ENCODE results near the gene STOML1.

The STOML1 gene

DNA sequence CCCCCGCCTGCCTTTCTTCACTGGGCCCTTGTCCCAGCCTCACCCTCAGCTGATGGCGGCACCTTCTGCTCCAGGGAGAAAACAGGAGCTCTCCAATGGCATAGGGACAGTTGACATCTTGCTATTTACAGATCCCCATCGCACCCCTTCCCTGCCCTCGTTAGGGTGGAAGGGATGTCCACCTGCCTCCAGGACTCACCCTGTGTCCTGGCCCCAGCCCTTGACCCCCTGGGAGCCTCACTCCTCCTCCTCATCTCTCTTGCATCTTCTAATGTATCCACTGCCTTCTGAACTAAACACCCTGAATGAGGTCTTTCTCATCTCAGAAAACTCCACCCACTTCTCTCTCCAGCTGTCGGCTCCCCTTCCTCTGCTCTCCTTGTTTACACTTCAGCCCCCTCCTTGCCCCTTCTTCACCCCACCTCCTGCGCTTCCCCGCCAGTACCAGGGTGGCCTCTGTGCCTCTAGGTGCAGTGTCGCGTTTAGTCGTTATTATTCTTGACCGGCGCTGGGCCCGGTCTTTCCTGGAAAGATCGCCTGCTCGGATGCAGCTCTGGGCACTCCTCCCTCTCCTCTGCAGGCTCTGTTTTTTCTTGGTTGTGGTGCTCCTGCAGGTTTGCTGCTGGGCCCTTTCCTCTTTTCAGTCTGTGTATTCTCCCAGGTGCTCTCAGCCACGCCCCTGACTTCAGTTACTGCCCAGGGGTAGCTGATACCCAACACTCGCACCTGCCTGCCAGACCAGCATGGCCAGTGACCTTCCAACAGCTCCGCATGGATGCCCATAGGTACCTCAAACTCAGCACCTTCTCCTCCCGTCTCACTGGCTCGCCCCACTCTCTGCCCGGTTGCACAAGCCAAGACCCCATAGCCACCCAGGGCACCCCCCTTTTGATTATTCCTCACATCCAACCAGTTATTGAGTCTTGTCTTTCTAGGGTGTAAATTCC lies 45.3 kb upstream of the STOML1 start:
- DNase-seq, result no peak
- 94% methylated on average over 19 of the region's 21 CpGs for WGBS (ENCODE audit: insufficient coverage)
- Histone ChIP-seq H3K9me3 (ENCODE audit: control extremely low read depth in 1 of 5, control insufficient read depth in 4 of 5, insufficient read depth in 2 of 5, low read depth in 1 of 5, low read length in 4 of 5) (no peaks in the 10 kb centered on the region), H3K4me3 (ENCODE audit: control insufficient read depth in 1 of 7, extremely low read depth in 1 of 7, insufficient read depth in 4 of 7, low read depth in 2 of 7, low read length in 6 of 7) (no peak overlapping the region), H3K36me3 (ENCODE audit: control insufficient read depth in 4 of 4, insufficient read depth in 4 of 4, low read length in 3 of 4) (peaks cover 6 to 79% (median 54%) of the 10 kb centered on the region in 4 experiments), H3K4me1 (ENCODE audit: control extremely low read depth in 1 of 4, control insufficient read depth in 4 of 4, insufficient read depth in 4 of 4, low read length in 3 of 4) (peaks cover 0 to 33% (median 10%) of the 10 kb centered on the region in 4 experiments), H3K27me3 (replicated peaks in 2 of 5; ENCODE audit: control insufficient read depth in 4 of 5, insufficient read depth in 5 of 5, low read length in 4 of 5) (no peaks in the 10 kb centered on the region), H3K27ac (ENCODE audit: insufficient read depth in 1 of 2, low read depth in 1 of 2, low read length in 2 of 2, poor library complexity in 1 of 2, severe bottlenecking in 2 of 2) (no peak overlapping the region)
- ChIA-PET POLR2A (interaction anchor here (0.6 kb wide), 1 partner anchor 33 kb away, joined by 3 read pairs; no protein-coding TSS in a partner anchor), CTCF (interaction anchor here (0.6 to 6.3 kb wide), 15 partner anchors 8 to 285 kb away, joined by 3 to 59 read pairs (median 4); no protein-coding TSS in a partner anchor)

GRCh38 chr15:74036271-74037170 lies 44.4 kb upstream of the STOML1 start:
- H3K27me3 ChIP-seq (replicated peaks in 2 of 5; ENCODE audit: control insufficient read depth in 4 of 5, insufficient read depth in 5 of 5, low read length in 4 of 5), result no peaks in the 10 kb centered on the region
- POLR2A ChIA-PET, result no interaction called here
- H3K27ac ChIP-seq (ENCODE audit: insufficient read depth in 1 of 2, low read depth in 1 of 2, low read length in 2 of 2, poor library complexity in 1 of 2, severe bottlenecking in 2 of 2), result no peak overlapping the region
- peaks cover 0 to 34% (median 15%) of the 10 kb centered on the region in 4 experiments for H3K4me1 ChIP-seq (ENCODE audit: control extremely low read depth in 1 of 4, control insufficient read depth in 4 of 4, insufficient read depth in 4 of 4, low read length in 3 of 4)
- H3K9me3 ChIP-seq (ENCODE audit: control extremely low read depth in 1 of 5, control insufficient read depth in 4 of 5, insufficient read depth in 2 of 5, low read depth in 1 of 5, low read length in 4 of 5), result no peaks in the 10 kb centered on the region
- CTCF ChIA-PET, result interaction anchor here (0.6 to 6.3 kb wide), 15 partner anchors 9 to 286 kb away, joined by 3 to 59 read pairs (median 5); partner anchors contain the start of gene PML
- H3K4me3 ChIP-seq (ENCODE audit: control insufficient read depth in 1 of 7, extremely low read depth in 1 of 7, insufficient read depth in 4 of 7, low read depth in 2 of 7, low read length in 6 of 7), result no peak overlapping the region
- WGBS (ENCODE audit: insufficient coverage), result 97% methylated on average over 21 of the region's 21 CpGs
- peak in 1 of 3 donors; percentile 17 for DNase-seq
- peaks cover 6 to 78% (median 52%) of the 10 kb centered on the region in 4 experiments for H3K36me3 ChIP-seq (ENCODE audit: control insufficient read depth in 4 of 4, insufficient read depth in 4 of 4, low read length in 3 of 4)

DNA sequence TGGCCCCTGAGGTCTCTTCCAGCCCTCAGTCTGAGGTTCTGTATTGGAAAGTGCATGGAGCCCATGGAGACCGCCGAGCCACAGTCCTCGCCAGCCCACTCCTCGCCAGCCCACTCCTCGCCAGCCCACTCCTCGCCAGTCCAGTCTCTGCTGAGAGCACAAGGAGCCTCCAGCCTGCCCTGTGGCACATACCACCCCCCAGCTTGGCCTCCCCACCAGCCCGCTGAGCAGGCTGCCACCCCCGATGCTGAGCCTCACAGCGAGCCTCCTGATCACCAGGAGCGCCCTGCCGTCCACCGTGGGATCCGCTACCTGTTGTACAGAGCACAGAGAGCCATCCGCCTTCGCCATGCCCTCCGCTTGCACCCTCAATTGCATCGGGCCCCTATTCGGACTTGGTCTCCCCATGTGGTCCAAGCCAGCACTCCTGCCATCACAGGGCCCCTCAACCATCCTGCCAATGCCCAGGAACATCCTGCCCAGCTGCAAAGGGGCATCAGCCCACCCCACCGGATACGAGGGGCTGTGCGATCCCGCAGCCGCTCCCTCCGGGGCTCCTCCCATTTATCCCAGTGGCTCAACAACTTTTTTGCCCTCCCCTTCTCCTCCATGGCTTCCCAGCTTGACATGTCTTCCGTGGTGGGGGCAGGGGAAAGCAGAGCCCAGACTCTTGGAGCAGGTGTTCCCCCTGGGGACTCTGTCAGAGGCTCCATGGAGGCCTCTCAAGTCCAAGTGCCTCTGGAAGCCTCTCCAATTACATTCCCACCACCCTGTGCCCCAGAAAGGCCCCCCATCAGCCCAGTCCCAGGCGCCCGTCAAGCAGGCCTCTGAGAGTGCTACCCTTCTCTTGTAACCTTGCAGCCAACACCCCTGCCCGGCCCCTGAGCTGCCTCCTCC lies 43.3 kb upstream of the STOML1 start:
- CTCF ChIA-PET, result interaction anchor here (0.9 to 6.3 kb wide), 10 partner anchors 8 to 84 kb away, joined by 3 to 59 read pairs (median 6); partner anchors contain the start of gene PML
- 97% methylated on average over 21 of the region's 28 CpGs for WGBS (ENCODE audit: insufficient coverage)
- peaks cover 6 to 73% (median 50%) of the 10 kb centered on the region in 4 experiments for H3K36me3 ChIP-seq (ENCODE audit: control insufficient read depth in 4 of 4, insufficient read depth in 4 of 4, low read length in 3 of 4)
- H3K27ac ChIP-seq (ENCODE audit: insufficient read depth in 1 of 2, low read depth in 1 of 2, low read length in 2 of 2, poor library complexity in 1 of 2, severe bottlenecking in 2 of 2), result no peak overlapping the region
- peaks cover 0 to 34% (median 15%) of the 10 kb centered on the region in 4 experiments for H3K4me1 ChIP-seq (ENCODE audit: control extremely low read depth in 1 of 4, control insufficient read depth in 4 of 4, insufficient read depth in 4 of 4, low read length in 3 of 4)
- no peak for DNase-seq
- H3K4me3 ChIP-seq (ENCODE audit: control insufficient read depth in 1 of 7, extremely low read depth in 1 of 7, insufficient read depth in 4 of 7, low read depth in 2 of 7, low read length in 6 of 7), result no peak overlapping the region
- H3K9me3 ChIP-seq (ENCODE audit: control extremely low read depth in 1 of 5, control insufficient read depth in 4 of 5, insufficient read depth in 2 of 5, low read depth in 1 of 5, low read length in 4 of 5), result no peaks in the 10 kb centered on the region
- POLR2A ChIA-PET, result no interaction called here
- H3K27me3 ChIP-seq (replicated peaks in 2 of 5; ENCODE audit: control insufficient read depth in 4 of 5, insufficient read depth in 5 of 5, low read length in 4 of 5), result no peaks in the 10 kb centered on the region

DNA sequence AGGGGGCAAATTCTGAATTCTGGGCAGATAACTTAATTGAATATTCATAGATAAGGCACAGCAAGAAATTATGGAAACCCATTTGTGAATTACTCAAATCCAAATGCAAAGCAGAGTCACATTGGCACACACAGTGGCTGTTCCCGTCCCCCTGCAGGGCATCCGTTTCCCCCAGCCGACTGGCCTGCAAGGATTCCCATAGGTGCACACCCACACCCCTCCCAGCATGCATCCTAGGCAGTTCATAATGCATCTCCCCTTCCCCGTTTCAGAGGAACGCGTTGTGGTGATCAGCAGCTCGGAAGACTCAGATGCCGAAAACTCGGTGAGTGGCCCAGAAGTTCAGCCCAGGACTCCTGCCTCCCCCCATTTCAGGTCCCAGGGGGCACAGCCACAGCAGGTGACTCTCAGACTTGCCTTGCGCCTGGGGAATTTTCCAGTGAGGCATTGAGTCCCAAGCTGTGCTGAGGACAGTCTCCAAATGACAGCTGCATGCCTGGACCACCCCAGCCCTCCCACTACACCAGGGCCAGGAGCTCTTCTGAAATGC lies 42.2 kb upstream of the STOML1 start:
- Histone ChIP-seq H3K27ac (ENCODE audit: insufficient read depth in 1 of 2, low read depth in 1 of 2, low read length in 2 of 2, poor library complexity in 1 of 2, severe bottlenecking in 2 of 2) (no peak overlapping the region), H3K4me3 (ENCODE audit: control insufficient read depth in 1 of 7, extremely low read depth in 1 of 7, insufficient read depth in 4 of 7, low read depth in 2 of 7, low read length in 6 of 7) (no peak overlapping the region), H3K9me3 (ENCODE audit: control extremely low read depth in 1 of 5, control insufficient read depth in 4 of 5, insufficient read depth in 2 of 5, low read depth in 1 of 5, low read length in 4 of 5) (no peaks in the 10 kb centered on the region), H3K27me3 (replicated peaks in 2 of 5; ENCODE audit: control insufficient read depth in 4 of 5, insufficient read depth in 5 of 5, low read length in 4 of 5) (no peaks in the 10 kb centered on the region), H3K4me1 (ENCODE audit: control extremely low read depth in 1 of 4, control insufficient read depth in 4 of 4, insufficient read depth in 4 of 4, low read length in 3 of 4) (peaks cover 0 to 34% (median 15%) of the 10 kb centered on the region in 4 experiments), H3K36me3 (ENCODE audit: control insufficient read depth in 4 of 4, insufficient read depth in 4 of 4, low read length in 3 of 4) (peaks cover 6 to 79% (median 53%) of the 10 kb centered on the region in 4 experiments)
- POLR2A ChIA-PET, result no interaction called here
- CTCF ChIA-PET, result interaction anchor here (0.7 to 1.8 kb wide), 5 partner anchors 9 to 83 kb away, joined by 3 to 5 read pairs (median 3); no protein-coding TSS in a partner anchor
- no peak for DNase-seq
- 87% methylated on average over 10 of the region's 10 CpGs for WGBS (ENCODE audit: insufficient coverage)

DNA sequence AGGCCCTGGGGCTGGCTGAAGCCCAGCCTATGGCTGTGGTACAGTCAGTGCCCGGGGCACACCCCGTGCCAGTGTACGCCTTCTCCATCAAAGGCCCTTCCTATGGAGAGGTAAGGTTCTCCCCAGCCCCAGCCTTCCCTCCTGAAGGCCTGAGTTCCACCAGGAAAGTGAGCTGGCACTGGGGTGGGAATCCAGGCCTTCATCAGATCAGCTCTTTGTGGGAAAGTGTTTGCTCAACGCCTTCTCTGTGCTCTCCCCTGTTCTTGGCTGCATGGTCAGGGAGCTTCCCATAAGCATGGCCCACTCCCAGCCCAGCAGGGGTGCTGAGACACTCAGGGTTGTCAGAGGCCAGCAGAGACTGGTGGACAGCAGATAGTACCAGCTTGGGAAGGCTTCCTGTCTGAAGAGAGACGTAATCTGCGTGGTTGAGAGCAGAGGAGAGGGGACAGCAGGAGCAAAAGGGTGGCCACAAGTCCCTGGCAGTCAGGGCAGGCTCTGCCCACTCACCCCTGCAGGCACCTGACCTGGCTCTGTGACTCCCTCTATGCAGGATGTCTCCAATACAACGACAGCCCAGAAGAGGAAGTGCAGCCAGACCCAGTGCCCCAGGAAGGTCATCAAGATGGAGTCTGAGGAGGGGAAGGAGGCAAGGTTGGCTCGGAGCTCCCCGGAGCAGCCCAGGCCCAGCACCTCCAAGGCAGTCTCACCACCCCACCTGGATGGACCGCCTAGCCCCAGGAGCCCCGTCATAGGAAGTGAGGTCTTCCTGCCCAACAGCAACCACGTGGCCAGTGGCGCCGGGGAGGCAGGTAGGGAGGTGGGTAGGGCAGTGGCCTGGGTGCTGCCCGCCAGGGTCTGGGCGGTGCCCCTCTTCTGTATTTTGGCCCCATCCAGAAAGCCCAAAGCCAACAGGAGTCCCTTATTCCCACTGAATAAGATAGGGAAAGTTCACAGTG lies 40.8 kb upstream of the STOML1 start:
- Histone ChIP-seq H3K4me1 (ENCODE audit: control extremely low read depth in 1 of 4, control insufficient read depth in 4 of 4, insufficient read depth in 4 of 4, low read length in 3 of 4) (peaks cover 0 to 23% (median 11%) of the 10 kb centered on the region in 4 experiments), H3K27me3 (replicated peaks in 2 of 5; ENCODE audit: control insufficient read depth in 4 of 5, insufficient read depth in 5 of 5, low read length in 4 of 5) (no peaks in the 10 kb centered on the region), H3K9me3 (ENCODE audit: control extremely low read depth in 1 of 5, control insufficient read depth in 4 of 5, insufficient read depth in 2 of 5, low read depth in 1 of 5, low read length in 4 of 5) (no peaks in the 10 kb centered on the region), H3K36me3 (ENCODE audit: control insufficient read depth in 4 of 4, insufficient read depth in 4 of 4, low read length in 3 of 4) (peaks cover 6 to 87% (median 60%) of the 10 kb centered on the region in 4 experiments), H3K27ac (ENCODE audit: insufficient read depth in 1 of 2, low read depth in 1 of 2, low read length in 2 of 2, poor library complexity in 1 of 2, severe bottlenecking in 2 of 2) (peak overlapping the region; percentile 10 to 50), H3K4me3 (ENCODE audit: control insufficient read depth in 1 of 7, extremely low read depth in 1 of 7, insufficient read depth in 4 of 7, low read depth in 2 of 7, low read length in 6 of 7) (no peak overlapping the region)
- POLR2A ChIA-PET, result no interaction called here
- DNase-seq, result peak in 2 of 3 donors; percentile 33 to 46
- WGBS (ENCODE audit: insufficient coverage), result 74% methylated on average over 6 of the region's 16 CpGs
- CTCF ChIA-PET, result interaction anchor here (0.7 to 2.0 kb wide), 8 partner anchors 10 to 60 kb away, joined by 3 to 6 read pairs (median 4); no protein-coding TSS in a partner anchor

Data from common myeloid progenitor, CD34-positive (primary cell).